Upper lobe of left lung (tissue), 6 donors: ENCODE results near the gene EFCC1. TPM values are rescaled to one million over a fixed set of nuclear protein-coding genes. Genes with fewer than 3 reads are reported as not detected.

Experiments used
- ATAC-seq, 2 donors: fragments of 200-7000 bp; cut with Tn5 transposase; one replicate each; pipeline ENCODE4 v1.9.1; 2022; ENCODE audit warnings: mild to moderate bottlenecking in 2 of 2, moderate library complexity in 2 of 2; ENCODE audit not compliant: low FRiP score in 2 of 2
- DNase-seq, 2 donors: peaks; one replicate each; pipeline ENCODE4 v3.0.0-alpha.2; 2019 to 2020
- H3K27ac ChIP-seq, 4 donors: fragments of 200-600 bp; sonication (generic); one replicate each; pipeline ENCODE4 v1.5.1; 2016 to 2019
- H3K27me3 ChIP-seq, 4 donors: fragments of 200-600 bp; sonication (generic); one replicate each; pipeline ENCODE4 v1.5.1; 2017 to 2019
- H3K36me3 ChIP-seq, 4 donors: fragments of 200-600 bp; sonication (generic); one replicate each; pipeline ENCODE4 v1.5.1; 2016 to 2019
- H3K4me1 ChIP-seq, 4 donors: fragments of 200-600 bp; sonication (generic); one replicate each; pipeline ENCODE4 v1.5.1; 2018 to 2019
- H3K4me3 ChIP-seq, 4 donors: fragments of 200-600 bp; sonication (generic); one replicate each; pipeline ENCODE4 v1.5.1; 2017 to 2019; ENCODE audit warnings: mild to moderate bottlenecking in 2 of 4, moderate library complexity in 1 of 4
- H3K9me3 ChIP-seq, 4 donors: fragments of 200-600 bp; sonication (generic); one replicate each; pipeline ENCODE4 v1.5.1; 2018 to 2019
- EP300 ChIP-seq, 4 donors: sonication (generic); formaldehyde crosslinking; IDR thresholded peaks; one replicate each; pipeline ENCODE4 v1.5.1; 2017; ENCODE audit warnings: antibody characterized with exemption in 4 of 4, control low read depth in 2 of 4
- POLR2A ChIP-seq, 4 donors: fragments of 450-650 bp; IDR thresholded peaks; one replicate each; pipeline ENCODE4 v1.5.1; 2016 to 2017; ENCODE audit warnings: antibody characterized with exemption in 4 of 4, mild to moderate bottlenecking in 2 of 4
- POLR2AphosphoS5 ChIP-seq, 2 donors: sonication (generic); formaldehyde crosslinking; IDR thresholded peaks; one replicate each; pipeline ENCODE4 v1.5.1; 2017; ENCODE audit warnings: antibody characterized with exemption in 2 of 2
- WGBS, 2 donors: methylation state at CpG; one replicate each; pipeline ENCODE4 v1.1.5; 2017 to 2018; 5-methylcytosine and 5-hydroxymethylcytosine counted together
- total RNA-seq, 6 donors: library from RNA; depleted of rRNA in 4 of 6; stranded (reverse); fragments of >200 nt in 4 of 6; gene quantifications; one replicate each; pipeline versions ENCODE4 v1.1.0 to v1.2.1, GENCODE V29; 2016 to 2021
- TF ChIP-seq, protein P1 (sequence below), 6 experiments: fragments of 450-650 bp in 4 of 6; fragments of 200-600 bp in 2 of 6; sonication (generic) in 2 of 6; IDR thresholded peaks; one replicate each; pipeline ENCODE4 v1.5.1; 2016 to 2019; ENCODE audit warnings: antibody characterized with exemption in 6 of 6
- donor health status: DM: no; HTN: no; CAD: no; lungs with moderate emphysema.
- donor health status: DM: no; HTN: yes; CAD: no; lungs with severe emphysema.

The EFCC1 gene
- total RNA-seq, 6 donors from 2014 or later = 3.1 to 20.6 (median 11.4) TPM

GRCh38 chr3:129013491-129013891 lies 12.4 kb downstream of the EFCC1 start:
- H3K9me3 ChIP-seq = no peaks in the 10 kb centered on the region
- TF ChIP-seq, protein P1, sequence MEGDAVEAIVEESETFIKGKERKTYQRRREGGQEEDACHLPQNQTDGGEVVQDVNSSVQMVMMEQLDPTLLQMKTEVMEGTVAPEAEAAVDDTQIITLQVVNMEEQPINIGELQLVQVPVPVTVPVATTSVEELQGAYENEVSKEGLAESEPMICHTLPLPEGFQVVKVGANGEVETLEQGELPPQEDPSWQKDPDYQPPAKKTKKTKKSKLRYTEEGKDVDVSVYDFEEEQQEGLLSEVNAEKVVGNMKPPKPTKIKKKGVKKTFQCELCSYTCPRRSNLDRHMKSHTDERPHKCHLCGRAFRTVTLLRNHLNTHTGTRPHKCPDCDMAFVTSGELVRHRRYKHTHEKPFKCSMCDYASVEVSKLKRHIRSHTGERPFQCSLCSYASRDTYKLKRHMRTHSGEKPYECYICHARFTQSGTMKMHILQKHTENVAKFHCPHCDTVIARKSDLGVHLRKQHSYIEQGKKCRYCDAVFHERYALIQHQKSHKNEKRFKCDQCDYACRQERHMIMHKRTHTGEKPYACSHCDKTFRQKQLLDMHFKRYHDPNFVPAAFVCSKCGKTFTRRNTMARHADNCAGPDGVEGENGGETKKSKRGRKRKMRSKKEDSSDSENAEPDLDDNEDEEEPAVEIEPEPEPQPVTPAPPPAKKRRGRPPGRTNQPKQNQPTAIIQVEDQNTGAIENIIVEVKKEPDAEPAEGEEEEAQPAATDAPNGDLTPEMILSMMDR (IDR thresholded peaks at IDR 0.05) = no peak
- no peak for TF ChIP-seq POLR2A (IDR thresholded peaks at IDR 0.05)
- TF ChIP-seq POLR2AphosphoS5 (IDR thresholded peaks at IDR 0.05) = no peak
- no peak for TF ChIP-seq EP300 (IDR thresholded peaks at IDR 0.05)
- ATAC-seq = no peak
- H3K36me3 ChIP-seq = no peaks in the 10 kb centered on the region
- H3K4me3 ChIP-seq = no peak overlapping the region
- no peak for DNase-seq
- peak overlapping the region; percentile 74 to 88 (median 78) for H3K27ac ChIP-seq
- H3K4me1 ChIP-seq = peaks cover 49 to 65% (median 59%) of the 10 kb centered on the region in 4 donors
- WGBS, 2 donors = 67 to 100% methylated on average over 3 of the region's 3 CpGs
- H3K27me3 ChIP-seq = no peaks in the 10 kb centered on the region

- 60 to 72% methylated on average over 12 to 13 of the region's 13 CpGs for WGBS, 2 donors
- H3K4me3 ChIP-seq = no peak overlapping the region
- peak overlapping the region; percentile 74 to 88 (median 78) for H3K27ac ChIP-seq
- no peaks in the 10 kb centered on the region for H3K36me3 ChIP-seq
- peaks cover 52 to 65% (median 61%) of the 10 kb centered on the region in 4 donors for H3K4me1 ChIP-seq
- no peaks in the 10 kb centered on the region for H3K9me3 ChIP-seq
- no peak for ATAC-seq
- DNase-seq = no peak
- H3K27me3 ChIP-seq = no peaks in the 10 kb centered on the region
- TF ChIP-seq, protein P1 (IDR thresholded peaks at IDR 0.05) = no peak
- TF ChIP-seq EP300 (IDR thresholded peaks at IDR 0.05) (no peak), POLR2AphosphoS5 (IDR thresholded peaks at IDR 0.05) (peak; percentile 42 to 49)
Measured at GRCh38 chr3:129014148-129014547, 13.0 kb downstream of the EFCC1 start.

DNA sequence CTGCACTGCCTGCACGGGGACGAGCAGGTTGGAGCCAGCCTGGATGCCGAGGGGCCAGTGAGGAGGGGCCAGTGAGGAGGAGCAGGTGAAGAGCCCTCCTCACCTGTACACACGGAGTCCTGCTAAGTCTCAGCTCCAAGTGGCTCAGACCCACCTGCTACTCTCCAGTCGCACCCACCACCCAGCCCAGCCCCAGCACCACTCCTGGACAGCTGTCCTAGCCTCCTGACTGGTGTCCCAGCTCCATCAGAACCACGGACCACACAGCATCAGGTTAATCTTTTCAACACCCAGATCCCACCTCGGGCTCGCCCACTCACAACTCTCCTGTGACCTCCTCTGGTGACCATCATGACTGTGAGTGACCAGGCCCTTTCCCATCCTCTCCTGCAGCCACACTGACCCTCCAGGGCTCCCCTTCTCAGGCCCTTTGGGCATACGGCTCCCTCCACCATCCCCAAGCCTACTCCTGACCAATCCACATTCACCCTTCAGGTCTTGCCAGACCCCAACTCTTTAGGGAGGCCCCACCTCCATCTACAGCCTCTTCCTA lies 13.8 kb downstream of the EFCC1 start:
- WGBS, 2 donors = 86 to 88% methylated on average over 9 of the region's 9 CpGs
- ATAC-seq (no peak), DNase-seq (no peak)
- Histone ChIP-seq H3K4me1 (peaks cover 52 to 65% (median 61%) of the 10 kb centered on the region in 4 donors), H3K27ac (peak overlapping the region; percentile 74 to 88 (median 78)), H3K36me3 (no peaks in the 10 kb centered on the region), H3K4me3 (no peak overlapping the region), H3K27me3 (no peaks in the 10 kb centered on the region), H3K9me3 (no peaks in the 10 kb centered on the region)
- TF ChIP-seq, protein P1 (IDR thresholded peaks at IDR 0.05) = no peak
- TF ChIP-seq EP300 (IDR thresholded peaks at IDR 0.05) (no peak), POLR2A (IDR thresholded peaks at IDR 0.05) (no peak), POLR2AphosphoS5 (IDR thresholded peaks at IDR 0.05) (no peak)

GRCh38 chr3:129015388-129016105 lies 14.4 kb downstream of the EFCC1 start:
- TF ChIP-seq, protein P1 (IDR thresholded peaks at IDR 0.05) = no peak
- TF ChIP-seq EP300 (IDR thresholded peaks at IDR 0.05) (no peak), POLR2AphosphoS5 (IDR thresholded peaks at IDR 0.05) (peak in 1 of 2 donors; percentile 65)
- no peaks in the 10 kb centered on the region for H3K9me3 ChIP-seq
- no peaks in the 10 kb centered on the region for H3K36me3 ChIP-seq
- H3K27me3 ChIP-seq = no peaks in the 10 kb centered on the region
- H3K4me3 ChIP-seq = peak overlapping the region in 1 of 4 donors; percentile 6
- 32 to 63% methylated on average over 17 to 18 of the region's 19 CpGs for WGBS, 2 donors
- peak overlapping the region; percentile 74 to 88 (median 78) for H3K27ac ChIP-seq
- peaks cover 51 to 63% (median 55%) of the 10 kb centered on the region in 4 donors for H3K4me1 ChIP-seq
- peak in 1 of 2 donors; percentile 69 for DNase-seq
- ATAC-seq = peak in 1 of 2 donors; percentile 56
